Right lobe of liver (tissue), 6 donors: ENCODE measurements around the gene SVBP. TPM values are rescaled to one million over a fixed set of nuclear protein-coding genes. Genes with fewer than 3 reads are reported as not detected.

Source experiments
- ATAC-seq, 4 donors: fragments of 200-7000 bp; cut with Tn5 transposase; one replicate each; pipeline ENCODE4 v1.9.1; 2020; ENCODE audit warnings: mild to moderate bottlenecking in 4 of 4, moderate library complexity in 4 of 4
- DNase-seq, 3 donors: peaks; one replicate each; pipeline ENCODE4 v3.0.0-alpha.2; 2020
- H3K27ac ChIP-seq, 3 donors: fragments of 200-600 bp; one replicate each; pipeline ENCODE4 v1.8.0; 2022
- H3K27me3 ChIP-seq, 2 donors: fragments of 200-600 bp; one replicate each; pipeline ENCODE4 v1.8.0; 2022
- H3K36me3 ChIP-seq, 4 donors: fragments of 200-600 bp; sonication (generic) in 1 of 4; one replicate each; pipeline versions ENCODE4 v1.5.1 to v1.8.0; 2017 to 2022; ENCODE audit warnings: control low read depth in 1 of 4
- H3K4me1 ChIP-seq, 4 donors: fragments of 200-600 bp; sonication (generic) in 1 of 4; one replicate each; pipeline versions ENCODE4 v1.5.1 to v1.8.0; 2017 to 2022; ENCODE audit warnings: control low read depth in 1 of 4
- H3K4me3 ChIP-seq, 3 donors: fragments of 200-600 bp; one replicate each; pipeline ENCODE4 v1.8.0; 2022
- H3K9me3 ChIP-seq, 4 donors: fragments of 200-600 bp; sonication (generic) in 1 of 4; one replicate each; pipeline versions ENCODE4 v1.5.1 to v1.8.0; 2017 to 2022; ENCODE audit warnings: control low read depth in 1 of 4
- CTCF ChIP-seq, 4 donors: fragments of 200-600 bp in 3 of 4; fragments of 450-650 bp in 1 of 4; IDR thresholded peaks; one replicate each; pipeline versions ENCODE4 v1.5.1 to v1.8.0; 2016 to 2022; ENCODE audit warnings: antibody characterized with exemption in 4 of 4, mild to moderate bottlenecking in 2 of 4
- POLR2A ChIP-seq: fragments of 450-650 bp; IDR thresholded peaks from one replicate; pipeline ENCODE4 v1.6.1; 2017; ENCODE audit warnings: antibody characterized with exemption, mild to moderate bottlenecking
- intact Hi-C, 2 donors: fragments of 100-400 bp; cut with DNase I; formaldehyde crosslinking; loops; one replicate each; pipeline versions ENCODE4 v1.11.2 to v1.14.1; 2022
- total RNA-seq, 6 experiments: library from RNA; depleted of rRNA in 2 of 6; stranded (reverse); fragments of >200 nt in 2 of 6; fragmentation: NEBNext Ultra II Directional in 3 of 6; extraction: Animal tissue kit (Norgen Biotek cat#: 25700) in 3 of 6; gene quantifications; one replicate each; pipeline versions ENCODE4 v1.1.0 to v1.2.4, GENCODE V29; 2016 to 2023
- donor health status: DM: no; HTN: yes; CAD: no.
- donor health status: DM: no; HTN: no; CAD: no.
- donor health status: DM: no; HTN: no; CAD: no.
- donor health status: DM: no; HTN: yes; CAD: no.
- donor health status: DM: no; HTN: yes; CAD: no.

SVBP gene
- total RNA-seq, 6 experiments from 2014 or later = 6.0 to 12.8 (median 10.6) TPM

GRCh38 chr1:42757892-42758275 lies 59.3 kb downstream of the SVBP start:
- DNase-seq (no peak), ATAC-seq (no peak)
- no peak overlapping the region for H3K27ac ChIP-seq
- H3K4me3 ChIP-seq = no peak overlapping the region
- H3K9me3 ChIP-seq = no peaks in the 10 kb centered on the region
- peaks cover 0 to 72% (median 26%) of the 10 kb centered on the region in 4 donors for H3K36me3 ChIP-seq
- H3K27me3 ChIP-seq = no peaks in the 10 kb centered on the region
- intact Hi-C loops = loop anchor here (5.0 to 10.0 kb wide), 2 partner anchors 181 to 613 kb away; no protein-coding TSS in a partner anchor
- H3K4me1 ChIP-seq = no peaks in the 10 kb centered on the region
- TF ChIP-seq CTCF (IDR thresholded peaks at IDR 0.05) = no peak
- TF ChIP-seq POLR2A = no peak

Other genes with a start within 250 kb of the SVBP start
- gene PPIH, start 159.0 kb downstream of the SVBP start, total RNA-seq = 10 to 100 TPM in 2 of 6 experiments, 1 to 10 TPM in 4; 8.1 to 14.9 (median 9.2) TPM
- gene YBX1, start 135.0 kb downstream of the SVBP start, total RNA-seq = 100 to 1,000 TPM; 144 to 325 (median 207) TPM
- gene CLDN19, start 77.2 kb downstream of the SVBP start, total RNA-seq = 1 to 10 TPM in 1 of 6 experiments, not detected in 5; 1.0 TPM
- 10 to 100 TPM; 19.7 to 25.3 (median 21.6) TPM for gene P3H1, start 50.4 kb downstream of the SVBP start, total RNA-seq
- 1 to 10 TPM; 4.7 to 6.4 (median 5.3) TPM for gene C1orf50, start 50.1 kb downstream of the SVBP start, total RNA-seq
- gene TMEM269, start 32.4 kb downstream of the SVBP start, total RNA-seq = under 1 TPM in 1 of 6 experiments, not detected in 5; 0.07 TPM
- 10 to 100 TPM in 4 of 6 experiments, 1 to 10 TPM in 2; 6.6 to 16.2 (median 13.9) TPM for gene ERMAP, start 275 bp downstream of the SVBP start, total RNA-seq
- gene ZNF691, start 29.2 kb upstream of the SVBP start, total RNA-seq = 1 to 10 TPM; 5.0 to 9.5 (median 7.2) TPM
- gene SLC2A1, start 141.5 kb upstream of the SVBP start, total RNA-seq = 10 to 100 TPM in 1 of 6 experiments, 1 to 10 TPM in 4, under 1 TPM in 1; 0.74 to 34.3 (median 5.8) TPM